Fibroblast of skin of left quadriceps (primary cell): ENCODE measurements around the gene SSBP2.
"Not testable (repeated sequence)": the region's sequence is repeated elsewhere in the genome, so short reads cannot be mapped to it uniquely, and the experiment has no call there.

Source experiments
- DNase-seq, 2 experiments: peaks; one replicate each; pipeline ENCODE4 v3.0.0-alpha.2; 2013; ENCODE audit warnings: low read depth in 2 of 2

The SSBP2 gene

DNA sequence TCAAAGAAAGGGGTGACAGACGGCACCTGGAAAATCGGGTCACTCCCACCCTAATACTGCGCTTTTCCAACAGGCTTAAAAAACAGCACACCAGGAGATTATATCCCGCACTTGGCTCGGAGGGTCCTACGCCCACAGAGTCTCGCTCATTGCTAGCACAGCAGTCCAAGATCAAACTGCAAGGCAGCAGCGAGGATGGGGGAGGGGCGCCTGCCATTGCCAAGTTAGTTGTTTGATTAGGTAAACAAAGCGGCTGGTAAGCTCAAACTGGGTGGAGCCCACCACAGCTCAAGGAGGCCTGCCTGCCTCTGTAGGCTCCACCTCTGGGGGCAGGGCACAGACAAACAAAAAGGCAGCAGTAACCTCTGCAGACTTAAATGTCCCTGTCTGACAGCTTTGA, 158.8 kb downstream of the SSBP2 start:
- DNase-seq: not testable (repeated sequence)

DNA sequence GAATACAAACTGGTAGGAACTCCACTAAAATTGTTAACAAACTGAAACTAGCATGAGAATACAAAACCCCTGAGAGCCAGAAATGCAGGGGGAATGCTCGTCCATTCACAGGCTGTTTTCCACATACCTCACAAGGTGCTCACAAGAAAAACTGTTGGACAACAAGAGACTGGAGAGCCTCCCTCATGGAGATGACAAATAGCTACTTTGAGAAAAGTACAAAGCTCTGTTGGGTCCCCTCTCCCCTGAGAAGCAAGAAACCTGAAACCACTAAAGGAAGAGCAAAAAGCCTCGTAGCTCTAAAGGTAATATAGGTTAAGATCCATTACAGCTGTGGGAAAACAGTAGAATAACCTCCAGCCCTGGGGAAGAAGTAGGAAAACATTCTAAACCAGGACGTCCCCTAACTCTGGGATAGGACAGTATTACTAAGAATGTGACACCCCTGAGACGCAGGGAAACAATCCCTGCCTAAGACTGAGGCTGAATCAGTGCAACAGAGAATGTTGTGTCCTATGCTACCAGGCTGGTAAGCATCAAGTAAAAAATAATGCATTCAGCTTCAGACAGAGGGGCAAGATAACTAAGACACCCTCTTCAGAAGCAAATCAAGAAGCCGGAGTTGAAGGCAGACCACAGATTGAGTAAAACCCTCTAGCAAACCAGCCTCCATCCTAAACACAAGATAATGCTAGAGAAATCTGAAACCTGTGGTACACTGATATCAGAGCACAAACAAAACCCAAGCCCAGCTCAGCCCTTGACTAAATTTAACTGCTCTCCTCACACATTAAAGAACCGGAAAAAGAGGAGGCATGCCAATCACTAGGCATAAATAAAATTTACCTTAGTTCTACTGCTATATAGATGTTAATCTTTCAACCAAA, 160.2 kb downstream of the SSBP2 start:
- no peak for DNase-seq

DNA sequence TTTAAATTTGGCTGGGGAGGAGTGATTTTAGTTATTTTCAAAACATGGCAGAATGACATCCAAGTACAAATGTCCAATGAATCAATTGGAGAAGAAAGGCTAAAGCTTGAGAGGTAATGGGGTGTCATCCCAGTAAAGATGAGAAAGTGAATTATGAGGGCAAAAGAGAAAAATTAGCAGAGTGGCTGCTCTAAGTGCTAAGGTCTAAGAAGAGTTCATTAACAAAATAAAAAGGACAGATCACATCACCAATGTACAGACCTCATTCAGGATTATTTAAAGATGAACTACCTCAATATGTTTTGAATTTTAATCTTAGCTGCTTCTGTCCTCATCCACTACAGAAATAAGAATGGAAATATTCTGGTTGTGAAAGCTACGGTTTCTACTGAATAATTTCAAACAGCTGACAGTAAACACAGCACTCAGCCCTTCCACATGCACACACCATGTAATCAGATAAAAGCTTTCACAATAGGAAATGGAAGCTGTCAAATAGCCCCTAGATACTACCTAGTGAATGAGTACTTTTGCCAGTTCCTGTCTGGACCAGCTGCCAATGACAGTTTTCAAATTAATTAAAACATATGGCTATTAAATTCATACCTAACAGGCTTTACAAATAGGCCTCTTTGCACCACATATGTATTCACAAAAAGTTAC, 171.5 kb downstream of the SSBP2 start:
- DNase-seq: peak; percentile 10 to 15

DNA sequence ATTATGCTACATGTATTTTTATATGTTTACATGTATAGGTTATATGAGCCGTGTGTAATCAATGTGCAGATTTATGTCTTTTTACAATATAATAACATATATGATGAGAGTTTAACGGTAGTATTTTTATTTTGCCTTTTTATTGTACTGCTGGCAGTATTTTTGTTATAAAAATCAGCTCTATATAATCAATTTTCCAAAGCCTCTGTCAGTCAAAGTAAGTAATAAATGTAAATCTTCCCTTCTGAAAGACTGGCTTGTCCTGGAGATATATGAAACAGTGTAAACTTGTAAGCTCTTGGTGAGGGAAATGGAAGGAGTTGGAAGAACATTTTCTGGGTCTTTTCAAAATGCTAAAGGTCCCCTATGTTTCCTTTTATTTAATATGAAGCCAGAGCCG, 173.8 kb downstream of the SSBP2 start:
- DNase-seq: no peak

DNA sequence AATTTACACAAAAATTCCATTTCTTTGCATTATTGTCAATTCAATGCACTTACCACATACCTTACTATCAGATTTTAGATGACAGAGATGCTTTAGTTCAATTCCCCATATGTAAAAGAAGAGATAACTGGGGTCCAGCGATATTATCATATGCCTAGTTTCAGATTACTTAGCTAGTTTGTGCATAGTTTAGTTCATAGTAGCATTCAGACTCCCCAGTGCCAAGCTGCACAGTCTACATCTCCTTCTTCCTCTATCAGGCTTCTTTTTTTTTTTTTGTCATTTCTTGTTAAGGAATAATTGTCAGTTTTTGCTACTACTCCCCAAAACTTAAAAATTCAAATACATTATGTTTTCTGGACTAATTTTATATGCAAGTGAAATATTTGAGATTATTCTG, 175.0 kb downstream of the SSBP2 start:
- no peak for DNase-seq

DNA sequence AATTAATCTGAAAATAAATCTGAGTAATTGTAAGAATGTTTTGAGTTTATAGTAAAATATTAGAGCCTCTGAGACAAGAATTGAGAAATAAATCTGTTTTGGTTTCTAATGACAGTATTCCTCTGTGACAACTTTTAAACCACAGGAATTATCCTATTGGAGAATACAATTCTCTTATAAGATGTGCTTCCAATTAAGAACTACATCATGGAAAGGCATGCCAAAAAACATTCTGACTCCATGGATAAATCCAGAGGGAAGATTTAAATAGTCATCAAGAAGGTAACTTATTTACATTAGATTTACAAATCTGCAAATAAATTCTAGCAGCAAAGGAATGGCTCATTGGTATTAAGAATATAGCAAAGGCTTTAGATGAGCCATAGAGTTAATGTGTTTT, 178.7 kb downstream of the SSBP2 start:
- DNase-seq: peak; percentile 47 to 56

DNA sequence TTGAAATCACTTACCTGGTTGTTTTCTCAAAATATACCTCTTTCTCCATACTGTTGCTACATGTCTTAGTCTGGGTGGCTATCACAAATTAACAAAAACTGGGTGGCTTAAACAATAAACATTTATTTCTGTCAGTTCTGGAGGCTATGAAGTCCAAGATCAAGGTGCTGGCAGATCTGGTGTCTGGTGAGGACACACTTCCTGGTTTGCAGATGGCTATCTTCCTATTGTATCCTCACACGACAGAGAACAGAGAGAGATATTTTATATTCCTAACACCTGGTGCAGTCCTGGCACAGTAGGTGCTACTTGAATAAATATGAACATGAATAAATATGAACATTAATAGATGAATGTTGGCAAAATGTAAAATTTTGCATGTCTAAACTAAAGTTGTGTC, 192.7 kb downstream of the SSBP2 start:
- DNase-seq: no peak

DNA sequence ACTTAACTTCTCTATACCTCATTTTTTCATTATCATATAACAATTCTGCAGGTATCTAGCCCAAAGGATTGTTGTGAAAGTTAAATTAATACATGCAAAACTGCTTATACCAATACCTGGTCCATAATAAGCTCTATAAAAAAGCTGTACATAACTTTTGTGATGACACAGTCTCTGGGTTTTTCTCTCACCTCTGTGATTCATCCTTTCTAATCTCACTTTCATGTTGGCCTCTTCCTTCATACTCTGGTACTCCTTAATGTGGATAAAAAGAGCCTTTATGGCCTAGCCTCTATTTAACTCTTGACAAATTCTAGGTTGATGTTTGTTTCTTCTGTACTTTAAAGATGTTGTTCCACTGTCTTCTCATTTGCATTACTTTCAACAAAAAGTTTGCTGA, 194.1 kb downstream of the SSBP2 start:
- no peak for DNase-seq

DNA sequence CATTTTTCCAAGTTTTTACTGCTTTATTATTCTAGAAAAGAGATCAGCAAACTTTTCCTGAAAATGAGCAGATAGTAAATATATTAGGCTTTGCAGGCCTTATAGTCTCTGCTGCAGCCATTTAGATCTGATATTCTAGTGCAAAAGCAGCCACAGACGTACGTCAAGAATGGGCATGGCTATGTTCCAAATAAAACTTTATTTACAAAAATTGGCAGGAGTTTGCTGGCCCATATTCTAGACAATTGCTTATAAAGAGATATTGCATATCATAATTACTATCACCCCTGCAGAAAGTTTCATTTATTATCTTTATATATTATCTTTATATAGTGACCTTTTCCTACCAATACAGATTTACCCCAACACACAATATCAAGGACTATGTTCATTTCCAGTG, 195.0 kb downstream of the SSBP2 start:
- DNase-seq: no peak

DNA sequence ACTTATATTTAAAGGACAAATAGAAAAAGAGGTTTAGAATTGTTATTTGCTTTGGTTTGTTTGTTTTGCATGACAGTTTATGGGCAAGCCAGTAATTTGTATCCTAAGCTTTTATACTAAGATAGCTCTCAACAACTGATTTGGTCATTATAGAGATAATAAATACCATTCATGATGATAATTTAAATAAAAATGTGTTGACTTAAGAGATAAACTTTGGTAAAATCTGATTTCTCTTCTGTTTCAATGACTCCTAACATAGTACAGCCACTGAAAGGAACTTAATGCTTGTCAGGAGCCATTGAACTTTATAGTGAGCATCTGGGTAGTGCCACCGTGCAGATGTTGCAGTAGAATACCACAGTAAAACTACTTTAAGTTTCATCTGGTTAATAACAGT, 196.2 kb downstream of the SSBP2 start:
- no peak for DNase-seq

DNA sequence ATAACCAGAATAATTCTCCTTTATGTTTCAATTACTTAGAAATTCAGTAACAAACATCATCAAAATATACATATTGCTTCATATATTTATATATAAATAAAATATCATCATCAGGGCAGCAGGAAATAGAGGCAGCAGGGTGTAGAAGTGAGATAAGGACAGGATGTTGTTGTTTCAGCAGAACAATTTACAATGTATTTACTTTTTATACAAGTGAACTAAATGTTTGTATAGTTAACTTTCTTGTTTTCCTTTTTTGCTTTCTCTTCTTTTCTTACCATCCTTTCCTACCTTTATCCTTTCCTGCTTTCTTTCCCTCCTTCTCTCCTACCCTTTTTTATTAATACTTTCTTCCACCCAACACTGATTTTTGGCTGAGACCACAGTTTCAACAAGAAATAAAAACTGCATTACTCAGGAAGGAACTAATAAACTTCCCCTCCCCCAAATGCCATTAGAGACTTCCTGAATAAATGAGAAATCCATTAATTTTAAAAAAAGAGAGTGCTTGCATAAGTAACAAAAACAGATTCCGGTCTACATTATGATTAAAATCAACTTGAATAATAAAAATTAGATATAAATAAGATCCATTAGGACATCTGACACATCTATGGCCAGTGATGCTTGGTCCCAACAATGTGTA, 197.2 kb downstream of the SSBP2 start:
- no peak for DNase-seq

DNA sequence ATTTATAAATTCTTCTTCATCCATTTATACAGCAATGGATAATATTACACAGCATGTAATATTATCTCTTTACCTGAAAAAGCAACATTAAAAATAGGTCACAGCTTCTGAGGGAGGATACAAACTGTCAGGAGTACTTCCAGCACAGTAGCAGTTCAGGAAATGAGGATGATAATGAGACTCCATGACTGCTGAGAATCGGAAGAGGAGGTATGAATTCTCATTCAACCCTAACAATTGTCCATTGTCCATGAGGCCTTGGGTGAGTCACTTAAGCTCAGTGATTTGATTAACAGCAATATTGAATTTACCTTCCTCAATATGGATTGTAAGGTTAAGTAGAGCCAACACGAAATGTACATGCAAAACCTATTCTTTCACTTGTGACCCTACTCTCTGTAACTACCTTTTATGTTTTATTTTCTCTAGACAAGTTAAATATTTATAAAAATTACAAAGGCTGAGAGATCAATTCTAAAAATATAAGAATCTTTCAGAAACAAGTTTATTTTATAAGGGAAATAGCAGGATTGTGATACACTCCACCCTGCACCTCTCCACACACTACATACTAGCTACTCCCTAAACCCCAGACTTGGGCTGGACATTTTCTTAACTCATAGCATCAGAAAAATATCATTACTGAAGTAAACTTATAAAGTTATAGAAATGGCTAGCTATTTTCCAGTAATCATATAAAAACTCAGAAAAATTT, 197.9 kb downstream of the SSBP2 start:
- no peak for DNase-seq

DNA sequence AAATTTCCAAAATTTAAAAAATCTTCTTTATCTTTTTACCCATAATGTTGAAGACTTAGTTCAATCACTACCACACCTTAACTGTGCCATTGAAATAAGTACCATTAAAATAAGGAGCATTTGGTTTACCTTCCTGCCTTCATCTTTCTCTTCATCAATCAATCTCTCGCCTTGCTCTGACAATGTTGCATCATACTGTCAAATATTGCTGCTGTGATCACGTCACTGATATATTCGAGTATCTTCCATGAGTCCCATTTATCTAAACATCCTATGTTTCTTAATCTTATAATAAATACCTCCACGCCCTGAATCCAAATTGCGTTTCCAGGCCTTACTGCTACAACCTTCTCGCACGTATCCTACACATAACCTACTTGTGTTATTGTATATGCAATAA, 201.8 kb downstream of the SSBP2 start:
- no peak for DNase-seq

DNA sequence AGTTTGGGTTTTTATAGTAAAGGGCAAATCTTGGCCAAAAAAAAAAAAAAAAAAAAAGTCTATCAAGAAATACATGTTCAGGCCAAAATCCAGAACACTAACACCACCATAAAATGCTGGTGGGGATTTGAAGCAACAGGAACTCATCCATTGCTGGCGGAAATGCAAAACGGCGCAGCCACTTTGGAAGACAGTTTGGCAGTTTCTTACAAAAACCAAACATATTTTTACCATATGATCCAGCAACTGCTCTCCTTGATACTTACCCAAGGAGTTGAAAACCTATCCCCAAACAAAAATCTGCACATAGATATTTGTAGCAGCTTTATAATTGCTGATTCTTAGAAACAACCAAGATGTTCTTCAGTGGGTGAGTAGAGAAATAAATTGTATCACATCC, 203.9 kb downstream of the SSBP2 start:
- DNase-seq: no peak

DNA sequence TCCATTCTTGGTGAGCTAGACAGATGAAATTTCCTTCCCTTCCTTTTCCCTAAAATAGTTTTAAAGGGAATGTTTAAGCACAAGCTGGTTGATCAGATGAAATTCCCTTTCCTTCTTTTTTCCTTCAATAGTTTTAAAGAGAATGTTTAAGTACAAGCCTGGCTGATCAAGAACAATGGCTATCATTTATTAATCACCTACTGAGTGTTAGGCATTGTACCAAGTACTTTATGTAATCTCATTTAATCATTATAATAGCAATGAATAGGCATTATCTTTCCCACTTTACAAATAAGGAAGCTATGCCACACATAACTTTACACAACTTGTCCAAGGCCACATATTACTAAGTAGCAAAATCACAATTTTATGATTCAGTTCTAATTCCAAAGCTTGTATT, 205.0 kb downstream of the SSBP2 start:
- no peak for DNase-seq

DNA sequence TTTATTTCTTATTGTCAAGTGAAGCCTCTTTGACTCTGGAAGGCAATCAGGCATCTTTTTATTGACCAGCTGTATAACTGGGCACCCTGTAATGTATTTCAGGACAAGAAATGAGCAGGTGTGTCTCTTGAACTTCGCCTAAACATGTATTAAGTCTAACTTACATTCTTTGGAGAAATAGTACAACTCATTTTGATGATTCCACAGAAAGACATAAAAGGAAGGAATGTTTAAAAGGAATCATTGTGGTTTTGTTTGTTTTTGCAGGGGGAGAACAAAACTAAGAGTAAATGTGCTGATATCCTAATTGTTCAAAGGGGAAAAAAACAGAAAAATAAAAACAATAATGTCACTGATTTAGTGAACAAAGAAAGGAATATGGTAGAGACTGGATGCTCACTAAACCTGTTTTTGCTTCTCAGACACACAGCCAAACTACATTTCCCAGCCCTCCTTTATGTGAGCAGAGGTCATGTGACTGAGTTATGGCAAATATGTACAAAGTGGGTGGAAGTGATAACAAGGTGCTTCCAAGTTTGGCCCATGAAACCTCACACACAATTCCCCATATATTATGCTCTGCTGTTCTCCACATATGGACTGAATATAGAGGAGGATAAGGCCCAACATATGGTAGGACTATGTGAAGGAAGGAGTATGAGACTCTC, 206.4 kb downstream of the SSBP2 start:
- no peak for DNase-seq

DNA sequence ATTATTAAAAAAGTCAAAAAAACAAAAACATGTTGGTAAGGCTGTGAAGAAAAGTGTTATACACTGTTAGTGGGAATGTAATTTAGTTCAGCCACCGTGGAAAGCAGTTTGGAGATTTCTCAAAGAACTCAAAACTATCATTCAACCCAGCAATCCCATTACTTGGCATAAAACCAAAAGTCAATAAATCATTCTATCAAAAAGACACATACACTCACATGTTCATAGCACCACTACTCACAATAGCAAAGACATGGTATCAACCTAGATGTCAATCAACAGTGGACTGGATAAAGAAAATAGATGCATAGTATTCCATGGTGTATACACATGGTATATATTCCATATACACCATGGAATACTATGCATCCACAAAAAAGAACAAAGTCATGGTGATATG, 208.7 kb downstream of the SSBP2 start:
- no peak for DNase-seq

DNA sequence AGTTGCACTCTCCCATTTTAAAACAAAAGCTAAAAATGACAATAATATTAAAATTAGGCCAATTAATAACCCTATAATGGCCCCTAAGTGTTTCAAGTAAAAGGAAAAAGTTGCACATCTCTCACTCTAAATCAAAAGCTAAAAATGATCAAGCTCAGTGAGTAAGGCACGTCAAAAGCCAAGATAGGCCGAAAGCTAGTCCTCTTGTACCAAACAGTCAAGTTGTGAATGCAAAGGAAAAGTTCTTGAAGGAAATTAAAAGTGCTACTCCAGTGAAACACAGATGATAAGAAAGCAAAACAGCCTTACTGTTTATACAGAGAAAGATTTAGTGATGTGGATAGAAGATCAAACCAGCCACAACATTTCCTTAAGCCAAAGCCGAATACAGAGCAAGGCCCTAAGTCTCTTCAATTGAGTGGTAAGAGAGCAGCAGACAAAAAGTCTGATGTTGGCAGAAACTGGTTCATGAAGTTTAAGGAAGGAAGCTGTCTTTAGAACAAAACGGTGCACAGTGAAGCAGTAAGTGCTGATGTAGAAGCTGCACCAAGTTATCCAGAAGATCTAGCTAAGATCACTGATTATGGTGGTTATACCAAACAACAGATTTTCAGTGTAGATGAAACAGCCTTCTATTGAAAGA, 212.9 kb downstream of the SSBP2 start:
- no peak for DNase-seq

DNA sequence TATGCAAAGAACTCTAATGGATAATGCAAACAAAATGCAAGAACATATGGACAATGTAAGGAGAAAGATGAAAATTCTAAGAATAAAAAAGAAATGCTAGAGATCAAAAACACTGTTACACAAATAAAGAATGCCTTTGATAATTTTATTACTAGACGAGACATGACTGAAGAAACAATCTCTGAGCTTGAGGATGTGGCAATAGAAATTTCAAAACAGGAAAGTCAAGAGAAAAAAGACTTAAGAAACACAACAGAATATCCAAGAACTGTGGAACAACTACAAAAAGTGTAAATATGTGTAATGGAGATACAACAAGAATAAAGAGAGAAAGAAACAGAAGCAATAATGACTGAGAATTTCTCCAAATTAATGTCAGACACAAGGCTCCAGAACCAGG, 216.5 kb downstream of the SSBP2 start:
- DNase-seq: no peak

DNA sequence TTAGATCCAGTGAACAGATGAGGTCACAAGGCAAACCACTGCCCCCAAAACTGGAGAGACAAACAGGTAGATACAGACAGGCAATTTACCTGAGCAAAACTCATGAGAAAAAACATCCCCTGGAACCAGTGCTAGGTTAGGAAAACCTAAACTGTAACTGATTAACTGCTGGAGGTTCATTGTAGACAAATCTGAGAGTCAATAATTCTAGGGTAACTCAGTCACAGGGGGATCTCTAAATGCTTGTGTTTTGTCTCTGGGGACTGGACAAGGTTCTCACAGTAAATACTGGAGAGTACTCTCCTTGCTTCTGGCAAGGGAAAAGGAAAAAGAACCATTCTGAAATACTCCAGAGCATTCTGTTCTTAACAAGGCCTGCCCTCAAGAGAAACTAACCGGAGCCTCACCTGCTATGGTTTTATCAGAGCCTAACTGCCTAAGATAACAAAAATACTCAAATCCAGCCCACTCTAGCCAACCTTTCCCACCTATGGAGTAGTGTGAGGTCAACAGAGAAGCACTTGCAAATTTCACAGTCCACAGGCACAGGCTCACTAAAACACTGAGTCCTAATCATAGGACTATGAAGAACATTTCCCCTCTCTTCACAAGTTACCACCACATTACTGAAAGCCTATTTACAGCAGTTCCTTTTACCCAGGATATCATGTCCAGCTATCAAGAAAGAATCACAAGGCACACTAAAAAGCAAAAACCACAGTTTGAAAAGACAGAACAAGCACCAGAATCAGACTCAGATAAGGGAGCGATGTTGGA, 217.1 kb downstream of the SSBP2 start:
- DNase-seq: no peak
